Mesendoderm (in vitro differentiated cells): ENCODE measurements around the gene SRF.

Source experiments
- DNase-seq: peaks from one replicate; pipeline ENCODE4 v3.0.0; 2013
- H2AK5ac ChIP-seq: 2 replicates; pipeline ENCODE4 v1.6.1; 2013; ENCODE audit warnings: low read length, inconsistent platforms
- H2BK120ac ChIP-seq: 2 replicates; pipeline ENCODE4 v1.6.1; 2013; ENCODE audit warnings: low read depth, mild to moderate bottlenecking, low read length, moderate library complexity, mixed read lengths
- H2BK15ac ChIP-seq: replicated peaks from 2 replicates; pipeline ENCODE4 v1.6.1; 2013; ENCODE audit warnings: low read depth, mild to moderate bottlenecking, moderate library complexity
- H2BK5ac ChIP-seq: 2 replicates; pipeline ENCODE4 v1.6.1; 2013; ENCODE audit warnings: low read length, inconsistent platforms
- H3K18ac ChIP-seq: 2 replicates; pipeline ENCODE4 v1.6.1; 2013; ENCODE audit warnings: mild to moderate bottlenecking, low read length, mixed read lengths
- H3K23ac ChIP-seq: one replicate; pipeline ENCODE4 v1.6.1; 2013; ENCODE audit warnings: low read length
- H3K27ac ChIP-seq: 2 replicates; pipeline ENCODE4 v1.5.1; 2013; ENCODE audit warnings: low read depth, mild to moderate bottlenecking, inconsistent platforms, low read length, moderate library complexity
- H3K27me3 ChIP-seq: 2 replicates; pipeline ENCODE4 v1.6.1; 2013; ENCODE audit warnings: low read length, control low read depth, mild to moderate bottlenecking, inconsistent platforms; ENCODE audit not compliant: insufficient read depth, poor library complexity
- H3K36me3 ChIP-seq: 2 replicates; pipeline ENCODE4 v1.6.1; 2013; ENCODE audit warnings: low read length, inconsistent platforms; ENCODE audit not compliant: control insufficient read depth, insufficient read depth
- H3K4ac ChIP-seq: one replicate; pipeline ENCODE4 v1.6.1; 2013; ENCODE audit warnings: low read depth, mild to moderate bottlenecking, low read length, moderate library complexity
- H3K4me1 ChIP-seq: 2 replicates; pipeline ENCODE4 v1.6.1; 2013; ENCODE audit warnings: low read depth, low read length, inconsistent platforms; ENCODE audit not compliant: control insufficient read depth
- H3K4me2 ChIP-seq: 2 replicates; pipeline ENCODE4 v1.6.1; 2013; ENCODE audit warnings: low read length
- H3K4me3 ChIP-seq: 2 replicates; pipeline ENCODE4 v1.5.1; 2013; ENCODE audit warnings: mild to moderate bottlenecking, low read length
- H3K56ac ChIP-seq: one replicate; pipeline ENCODE4 v1.6.1; 2013; ENCODE audit warnings: low read length
- H3K79me1 ChIP-seq: 2 replicates; pipeline ENCODE4 v1.6.1; 2013; ENCODE audit warnings: low read length, inconsistent platforms
- H3K79me2 ChIP-seq: 2 replicates; pipeline ENCODE4 v1.6.1; 2013; ENCODE audit warnings: mild to moderate bottlenecking, low read length; ENCODE audit not compliant: control insufficient read depth, insufficient read depth
- H3K9ac ChIP-seq: 2 replicates; pipeline ENCODE4 v1.6.1; 2013; ENCODE audit warnings: low read length, inconsistent platforms
- H4K5ac ChIP-seq: one replicate; pipeline ENCODE4 v1.6.1; 2013; ENCODE audit warnings: low read length
- H4K8ac ChIP-seq: one replicate; pipeline ENCODE4 v1.6.1; 2013; ENCODE audit warnings: low read depth, mild to moderate bottlenecking, control low read depth, low read length, moderate library complexity
- WGBS: extraction: QIAGEN DNeasy Blood & Tissue Kit; methylation state at CpG from one replicate; pipeline ENCODE4 v1.1.7; 2013; ENCODE audit warnings: low lambda C conversion rate, missing lambda C conversion rate; ENCODE audit not compliant: insufficient coverage; ENCODE audit errors: extremely low coverage; 5-methylcytosine and 5-hydroxymethylcytosine counted together

The SRF gene

GRCh38 chr6:43221046-43221972, 50.2 kb downstream of the SRF start:
- Histone ChIP-seq H3K18ac (no peak overlapping the region), H4K8ac (no peak overlapping the region), H3K79me2 (no peaks in the 10 kb centered on the region), H2AK5ac (no peak overlapping the region), H2BK120ac (no peak overlapping the region), H3K9ac (no peak overlapping the region), H3K4me3 (no peak overlapping the region), H2BK15ac (no peak overlapping the region), H3K27ac (no peak overlapping the region), H3K56ac (no peak overlapping the region), H3K23ac (peak overlapping the region; percentile 24), H3K27me3 (no peaks in the 10 kb centered on the region), H3K4me2 (no peak overlapping the region), H3K79me1 (no peaks in the 10 kb centered on the region), H2BK5ac (no peak overlapping the region), H4K5ac (no peak overlapping the region), H3K4ac (no peak overlapping the region), H3K4me1 (no peaks in the 10 kb centered on the region), H3K36me3 (no peaks in the 10 kb centered on the region)
- WGBS: no CpG with 5 or more reads among the region's 20 CpGs
- DNase-seq: no peak

- no peak overlapping the region for H3K27ac ChIP-seq
- no CpG with 5 or more reads among the region's 15 CpGs for WGBS
- no peak overlapping the region for H2BK15ac ChIP-seq
- no peak overlapping the region for H3K4me2 ChIP-seq
- no peak overlapping the region for H2AK5ac ChIP-seq
- no peak for DNase-seq
- no peak overlapping the region for H3K4ac ChIP-seq
- H4K8ac ChIP-seq: no peak overlapping the region
- no peaks in the 10 kb centered on the region for H3K27me3 ChIP-seq
- H3K79me2 ChIP-seq: no peaks in the 10 kb centered on the region
- no peak overlapping the region for H3K23ac ChIP-seq
- no peaks in the 10 kb centered on the region for H3K79me1 ChIP-seq
- H3K36me3 ChIP-seq: no peaks in the 10 kb centered on the region
- H3K18ac ChIP-seq: no peak overlapping the region
- H3K4me1 ChIP-seq: no peaks in the 10 kb centered on the region
- no peak overlapping the region for H3K9ac ChIP-seq
- no peak overlapping the region for H4K5ac ChIP-seq
- no peak overlapping the region for H2BK5ac ChIP-seq
- H3K56ac ChIP-seq: no peak overlapping the region
- no peak overlapping the region for H2BK120ac ChIP-seq
- H3K4me3 ChIP-seq: no peak overlapping the region
These were observed 51.5 kb downstream of the SRF start for GRCh38 chr6:43222418-43223059.

DNA sequence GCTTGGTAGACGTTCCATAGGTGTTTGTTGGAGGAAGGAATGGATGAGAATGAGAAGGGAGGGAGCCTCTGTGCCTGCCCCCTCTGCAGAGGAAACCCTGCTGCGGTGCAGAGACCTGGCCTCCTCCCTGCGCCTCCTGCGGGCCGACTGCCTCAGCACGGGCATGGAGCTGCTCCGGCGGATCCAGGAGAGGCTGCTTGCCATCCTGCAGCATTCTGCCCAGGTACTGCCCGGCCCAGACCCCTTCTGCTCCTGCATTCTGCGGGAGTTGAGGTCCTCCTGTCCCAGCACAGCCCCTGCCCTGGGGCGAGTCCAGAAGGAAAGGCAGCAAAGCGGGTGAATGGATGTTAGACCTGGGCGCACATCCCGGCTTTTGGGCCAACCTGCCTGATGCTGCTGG, 52.1 kb downstream of the SRF start:
- Histone ChIP-seq H3K27me3 (no peaks in the 10 kb centered on the region), H3K36me3 (no peaks in the 10 kb centered on the region)
- no peak for DNase-seq

DNA sequence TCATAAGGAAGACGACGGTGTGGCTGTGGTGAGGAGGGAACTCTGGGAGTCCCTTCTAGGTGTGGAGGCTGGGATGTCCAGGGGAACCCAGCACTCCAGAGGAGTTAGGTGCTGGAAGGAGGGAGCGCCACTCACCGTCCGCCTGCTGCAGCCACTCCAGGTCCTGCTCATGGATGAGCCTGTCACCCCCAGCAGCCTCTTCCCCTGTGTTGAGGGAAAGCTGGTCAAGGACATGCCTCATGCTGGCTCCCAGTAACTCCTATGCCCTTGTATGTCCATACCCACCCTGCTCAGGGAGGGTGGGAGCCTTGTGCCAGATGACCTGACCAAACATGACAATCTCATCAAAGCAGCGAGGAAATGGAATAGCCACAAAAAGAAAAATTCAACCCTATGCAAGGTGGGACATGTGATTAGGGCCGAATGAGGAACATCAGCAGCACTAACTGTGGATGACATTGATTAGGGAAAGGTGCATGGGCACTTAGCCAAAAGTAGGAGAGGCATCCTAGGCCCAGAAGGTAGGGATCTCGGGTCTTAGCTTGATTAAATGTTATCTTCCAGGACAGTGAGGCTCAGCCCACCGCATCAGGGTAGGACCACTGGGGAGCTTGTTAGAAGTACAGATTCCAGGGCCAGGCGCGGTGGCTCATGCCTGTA, 55.3 kb downstream of the SRF start:
- Histone ChIP-seq H3K4me3 (no peak overlapping the region), H3K4me1 (no peaks in the 10 kb centered on the region), H3K36me3 (no peaks in the 10 kb centered on the region), H3K56ac (no peak overlapping the region), H3K27me3 (peaks cover 2% of the 10 kb centered on the region), H3K79me1 (no peaks in the 10 kb centered on the region), H4K5ac (no peak overlapping the region), H2BK5ac (no peak overlapping the region), H3K23ac (no peak overlapping the region), H3K4ac (no peak overlapping the region), H2AK5ac (no peak overlapping the region), H3K4me2 (no peak overlapping the region), H3K27ac (no peak overlapping the region), H3K79me2 (no peaks in the 10 kb centered on the region), H3K9ac (no peak overlapping the region), H2BK15ac (no peak overlapping the region), H2BK120ac (no peak overlapping the region), H4K8ac (no peak overlapping the region), H3K18ac (no peak overlapping the region)
- DNase-seq: no peak
- no CpG with 5 or more reads among the region's 11 CpGs for WGBS

More for the DNA sequence above, 52.1 kb downstream of the SRF start:
- H4K5ac ChIP-seq: no peak overlapping the region
- no peak overlapping the region for H3K4ac ChIP-seq
- no peak overlapping the region for H3K4me2 ChIP-seq
- H3K79me1 ChIP-seq: no peaks in the 10 kb centered on the region
- no peaks in the 10 kb centered on the region for H3K4me1 ChIP-seq
- no peak overlapping the region for H2BK120ac ChIP-seq
- no peak overlapping the region for H3K18ac ChIP-seq
- H3K56ac ChIP-seq: no peak overlapping the region
- no peak overlapping the region for H2BK5ac ChIP-seq
- no peak overlapping the region for H3K4me3 ChIP-seq
- no peak overlapping the region for H2BK15ac ChIP-seq
- no CpG with 5 or more reads among the region's 14 CpGs for WGBS
- no peak overlapping the region for H3K9ac ChIP-seq
- no peak overlapping the region for H3K23ac ChIP-seq
- H3K27ac ChIP-seq: no peak overlapping the region
- H4K8ac ChIP-seq: no peak overlapping the region
- no peak overlapping the region for H2AK5ac ChIP-seq
- no peaks in the 10 kb centered on the region for H3K79me2 ChIP-seq

GRCh38 chr6:43228951-43229802, 58.1 kb downstream of the SRF start, which contains the start of gene DNPH1:
Gene DNPH1 (minus strand): TSS chr6:43229481. CDS start chr6:43229456, 25 bp downstream.
- peak within 1 kb of the TSS; percentile 95 for H3K18ac ChIP-seq
- peak; percentile 81 for DNase-seq
- H3K27me3 ChIP-seq: peaks cover 2% of the 10 kb centered on the region
- H3K23ac ChIP-seq: no peak within 1 kb of the TSS
- no peak within 1 kb of the TSS for H2AK5ac ChIP-seq
- no peaks in the 10 kb centered on the region for H3K79me1 ChIP-seq
- H3K4me1 ChIP-seq: no peaks in the 10 kb centered on the region
- no peak within 1 kb of the TSS for H2BK5ac ChIP-seq
- H4K8ac ChIP-seq: no peak within 1 kb of the TSS
- no peak within 1 kb of the TSS for H3K27ac ChIP-seq
- no peak within 1 kb of the TSS for H2BK15ac ChIP-seq
- peak within 1 kb of the TSS; percentile 92 for H3K4ac ChIP-seq
- H3K4me2 ChIP-seq: peak within 1 kb of the TSS; percentile 37
- H3K4me3 ChIP-seq: peak within 1 kb of the TSS; percentile 40
- no peak within 1 kb of the TSS for H2BK120ac ChIP-seq
- peak within 1 kb of the TSS; percentile 92 for H3K56ac ChIP-seq
- no peak within 1 kb of the TSS for H4K5ac ChIP-seq
- WGBS: no CpG with 5 or more reads among the region's 82 CpGs
- H3K9ac ChIP-seq: peak within 1 kb of the TSS; percentile 79
- no peaks in the 10 kb centered on the region for H3K79me2 ChIP-seq
- no peaks in the 10 kb centered on the region for H3K36me3 ChIP-seq
